K562 (cell line): ENCODE results near the gene EME2. TPM values are rescaled to one million over a fixed set of nuclear protein-coding genes. Genes with fewer than 3 reads are reported as not detected.
A peak's percentile ranks its signal among the peaks of the same experiment; 100 is the strongest.

Experiments
- ATAC-seq: fragments of 200-7000 bp; cut with Tn5 transposase; 3 replicates; pipeline ENCODE4 v1.9.1; 2020; ENCODE audit warnings: moderate library complexity
- BruUV-seq: library from RNA; stranded (reverse); fragments of 400-500 nt; replicated peaks from 2 replicates; lab custom pipeline; 2021; lab: Mats Ljungman, UMichigan
- CTCF ChIA-PET: fragments of 300-600 bp; formaldehyde crosslinking; extraction: SDS; loops from one replicate; lab custom pipeline; 2021; ENCODE audit warnings: low intra/inter-chr PET ratio; lab: Yijun Ruan, JAX
- POLR2A ChIA-PET: fragments of 300-600, 350-650 bp; sonication (Branson Sonifier 250); formaldehyde crosslinking; extraction: SDS; loops from one replicate; lab custom pipeline; 2021; ENCODE audit warnings: antibody characterized with exemption, inconsistent platforms; lab: Yijun Ruan, JAX
- DNase-seq, 4 experiments: peaks; one replicate each; pipeline versions ENCODE4 v3.0.0 to v3.0.0-alpha.2; 2011 to 2018; ENCODE audit warnings: low spot score in 3 of 4, mixed read lengths in 3 of 4; ENCODE audit errors: extremely low read depth in 1 of 4
- FAIRE-seq: peaks from 2 replicates; lab custom pipeline; 2011; peaks lifted over from hg19 to GRCh38; lab: Jason Lieb, UNC
- H2AFZ ChIP-seq: 2 replicates; pipeline ENCODE4 v1.6.0; 2011; ENCODE audit warnings: low read depth, low read length, control low read depth, inconsistent platforms
- H3K27ac ChIP-seq: fragments of 200-600 bp; 3 replicates; pipeline ENCODE4 v1.8.0; 2011; ENCODE audit warnings: low read depth, mild to moderate bottlenecking, control low read depth, inconsistent platforms, low read length, moderate library complexity, mixed read lengths; ENCODE audit errors: extremely low read depth
- H3K27me3 ChIP-seq, 2 experiments: fragments of 300-600 bp in 1 of 2; 2 replicates in 1 of 2; 3 replicates in 1 of 2; pipeline versions ENCODE4 v1.6.0 to v1.8.0; 2011; ENCODE audit warnings: inconsistent platforms in 2 of 2, low read length in 2 of 2, mild to moderate bottlenecking in 1 of 2, mixed read lengths in 1 of 2, moderate library complexity in 1 of 2; ENCODE audit not compliant: control insufficient read depth in 2 of 2, insufficient read depth in 2 of 2
- H3K36me3 ChIP-seq: fragments of 300-600 bp; 3 replicates; pipeline ENCODE4 v1.8.0; 2011; ENCODE audit warnings: mild to moderate bottlenecking, low read length, inconsistent platforms; ENCODE audit not compliant: control insufficient read depth, insufficient read depth
- H3K4me1 ChIP-seq, 2 experiments: fragments of 200-600 bp in 1 of 2; replicated peaks in 1 of 2; 2 replicates in 1 of 2; 3 replicates in 1 of 2; pipeline versions ENCODE4 v1.5.1 to v1.8.0; 2011; ENCODE audit warnings: inconsistent platforms in 2 of 2, low read length in 2 of 2, mild to moderate bottlenecking in 1 of 2, mixed read lengths in 1 of 2, moderate library complexity in 1 of 2; ENCODE audit not compliant: control insufficient read depth in 2 of 2, insufficient read depth in 2 of 2
- H3K4me2 ChIP-seq: 2 replicates; pipeline ENCODE4 v1.6.1; 2011; ENCODE audit warnings: low read length, control low read depth, inconsistent platforms, mixed read lengths; ENCODE audit not compliant: insufficient read depth
- H3K4me3 ChIP-seq: fragments of 200-600 bp; sonication (generic), shearing (Covaris generic); 2 replicates; pipeline ENCODE4 v1.5.1; 2016; ENCODE audit warnings: control low read depth, inconsistent platforms
- H3K79me2 ChIP-seq: fragments of 200-600 bp; 3 replicates; pipeline ENCODE4 v1.8.0; 2011; ENCODE audit warnings: low read length, inconsistent platforms; ENCODE audit not compliant: control insufficient read depth, insufficient read depth
- H3K9ac ChIP-seq, 2 experiments: 2 replicates each; pipeline versions ENCODE4 v1.6.0 to v1.6.1; 2011; ENCODE audit warnings: low read depth in 2 of 2, low read length in 2 of 2, control low read depth in 1 of 2, inconsistent platforms in 1 of 2, mild to moderate bottlenecking in 1 of 2, mixed read lengths in 1 of 2; ENCODE audit not compliant: insufficient read depth in 1 of 2
- H3K9me1 ChIP-seq: one replicate; pipeline ENCODE4 v1.6.0; 2011; ENCODE audit warnings: inconsistent platforms, mild to moderate bottlenecking, low read length, moderate library complexity; ENCODE audit not compliant: control insufficient read depth, insufficient read depth
- H3K9me3 ChIP-seq: replicated peaks from 2 replicates; pipeline ENCODE4 v1.5.1; 2011; ENCODE audit warnings: low read depth, low read length, inconsistent platforms; ENCODE audit not compliant: control insufficient read depth, insufficient read depth
- H4K20me1 ChIP-seq: replicated peaks from 2 replicates; pipeline ENCODE4 v1.6.1; 2011; ENCODE audit warnings: low read length, inconsistent platforms, mixed read lengths; ENCODE audit not compliant: control insufficient read depth, insufficient read depth
- ADNP ChIP-seq: fragments of 200-800 bp; sonication (Bioruptor generic); IDR thresholded peaks from 2 replicates; pipeline ENCODE4 v1.6.1; 2016; ENCODE audit warnings: missing genetic modification characterization, missing compliant biosample characterization
- CBFA2T2 ChIP-seq: fragments of 450-650 bp; conservative IDR thresholded peaks from 2 replicates; pipeline ENCODE4 v1.6.1; 2017; ENCODE audit warnings: mild to moderate bottlenecking
- NFIX ChIP-seq: fragments of 250-450 bp; sonication (Bioruptor Pico); IDR thresholded peaks from 2 replicates; pipeline ENCODE4 v1.4.0; 2020; ENCODE audit warnings: low read depth, mild to moderate bottlenecking, moderate library complexity
- RBFOX2 ChIP-seq: fragments of 200-400 bp; formaldehyde crosslinking; IDR thresholded peaks from 2 replicates; pipeline ENCODE4 v1.6.1; 2017; ENCODE audit warnings: low read depth, mild to moderate bottlenecking, low read length, moderate library complexity
- ZMIZ1 ChIP-seq, 2 experiments: fragments of 150-350 bp in 1 of 2; IDR thresholded peaks; 2 replicates each; pipeline ENCODE4 v1.6.1; 2012 to 2016; ENCODE audit warnings: low read depth in 2 of 2, low read length in 2 of 2, mild to moderate bottlenecking in 1 of 2, moderate library complexity in 1 of 2
- ZNF232 ChIP-seq: sonication (generic); formaldehyde crosslinking; IDR thresholded peaks from 2 replicates; pipeline ENCODE4 v1.8.0; 2022; ENCODE audit warnings: mild to moderate bottlenecking, missing genetic modification reagents
- WGBS: fragments of 100-300 bp; shearing (Covaris generic); methylation state at CpG from one replicate; pipeline ENCODE4 v1.1.6; 2016; ENCODE audit warnings: low coverage, mixed read lengths; ENCODE audit not compliant: insufficient coverage; ENCODE audit errors: missing lambda C conversion rate; 5-methylcytosine and 5-hydroxymethylcytosine counted together
- in situ Hi-C: fragments of 300-500 bp; cut with MboI; formaldehyde crosslinking; loops from 4 replicates; pipeline ENCODE4 v1.15.0; 2018; ENCODE audit warnings: inconsistent platforms, mixed read lengths
- intact Hi-C: fragments of 100-400 bp; cut with micrococcal nuclease; formaldehyde crosslinking; loops from 2 replicates; pipeline ENCODE4 v1.14.2; 2022
- polyA plus RNA-seq, 8 experiments: library from polyadenylated mRNA; depleted of rRNA in 4 of 8; stranded (reverse) in 5 of 8; unstranded in 3 of 8; fragments of >200 nt; fragmentation: Nextera tagmentation in 2 of 8; fragmentation: Illumina TruSeq in 1 of 8; extraction: Ambion mirVana in 2 of 8; extraction: Trizol in 1 of 8; gene quantifications; 2 replicates each; pipeline versions ENCODE4 v1.2.1 to v1.2.3, GENCODE V29; 2011 to 2014; ENCODE audit warnings: inconsistent platforms in 1 of 8, missing spikeins in 1 of 8
- total RNA-seq, 7 experiments: library from RNA; depleted of rRNA in 6 of 7; stranded (reverse); fragments of >200 nt in 6 of 7; fragmentation: Illumina TruSeq in 2 of 7; extraction: Trizol in 2 of 7; gene quantifications; 2 replicates each; pipeline versions ENCODE4 v1.2.1 to v1.2.3, GENCODE V29; 2011 to 2021; ENCODE audit warnings: low replicate concordance in 1 of 7

EME2 gene
- total and polyA plus RNA-seq, 9 of the 15 experiments (the other 6 are each of a cell fraction or from before 2014, with no cell fraction given), result 0.35 to 19.9 (median 3.5) TPM

- BruUV-seq, result no TSS peak
- Histone ChIP-seq H3K27ac (no peak overlapping the region), H2AFZ (no peak overlapping the region), H3K79me2 (no peaks in the 10 kb centered on the region), H3K27me3 (no peaks in the 10 kb centered on the region), H3K4me1 (peaks cover 0 to 52% of the 10 kb centered on the region in 2 experiments; a peak in 3 of 5 replicates), H3K9me1 (no peaks in the 10 kb centered on the region), H3K9me3 (no peaks in the 10 kb centered on the region), H3K4me2 (no peak overlapping the region), H3K36me3 (peaks cover 3% of the 10 kb centered on the region; the same call in 1 of the 3 replicates), H4K20me1 (no peaks in the 10 kb centered on the region), H3K9ac (no peak overlapping the region), H3K4me3 (no peak overlapping the region)
- intact Hi-C loops (no loop called here), in situ Hi-C loops (no loop called here)
- ChIA-PET POLR2A (interaction anchor here (0.6 kb wide), 1 partner anchor 538 kb away, joined by 3 read pairs; no protein-coding TSS in a partner anchor), CTCF (no interaction called here)
- no peak for ATAC-seq
- no peak for TF ChIP-seq NFIX (CRISPR knock-in tag)
- TF ChIP-seq ADNP, result no peak
- no peak for TF ChIP-seq ZNF232 (CRISPR knock-in tag)
- no peak for TF ChIP-seq CBFA2T2
- DNase-seq, result no peak
- FAIRE-seq, result no peak
- WGBS, result 83% methylated on average over 8 of the region's 9 CpGs
Observed at GRCh38 chr16:1817276-1817589, 44.6 kb downstream of the EME2 start.

- Histone ChIP-seq H3K4me3 (no peak overlapping the region), H3K27me3 (no peaks in the 10 kb centered on the region), H3K4me2 (no peak overlapping the region), H3K27ac (no peak overlapping the region), H2AFZ (no peak overlapping the region), H4K20me1 (no peaks in the 10 kb centered on the region), H3K9me1 (no peaks in the 10 kb centered on the region), H3K9ac (no peak overlapping the region), H3K36me3 (peaks cover 3% of the 10 kb centered on the region; the same call in 1 of the 3 replicates), H3K79me2 (no peaks in the 10 kb centered on the region), H3K9me3 (no peaks in the 10 kb centered on the region), H3K4me1 (peaks cover 0 to 49% of the 10 kb centered on the region in 2 experiments; a peak in 3 of 5 replicates)
- ATAC-seq, result no peak
- POLR2A ChIA-PET, result no interaction called here
- no peak for FAIRE-seq
- in situ Hi-C loops (no loop called here), intact Hi-C loops (no loop called here)
- no TSS peak for BruUV-seq
- 0 out of 2 replicates have a peak, but pooled peaks have one; percentile 8 for TF ChIP-seq RBFOX2
- no peak for TF ChIP-seq ZMIZ1 (IDR thresholded peaks at IDR 0.05; ENCODE audit: low read depth in 2 of 2, low read length in 2 of 2)
- no peak for DNase-seq
- 88% methylated on average over 16 of the region's 17 CpGs for WGBS
- CTCF ChIA-PET, result no interaction called here
Observed at GRCh38 chr16:1817716-1818115, 45.1 kb downstream of the EME2 start.
